ENCODE results near the gene NUP54. TPM values are rescaled to one million over a fixed set of nuclear protein-coding genes. Genes with fewer than 3 reads are reported as not detected.

NUP54 gene
- total RNA-seq, 2 experiments from 2014 or later = 29.2 to 50.8 TPM

DNA sequence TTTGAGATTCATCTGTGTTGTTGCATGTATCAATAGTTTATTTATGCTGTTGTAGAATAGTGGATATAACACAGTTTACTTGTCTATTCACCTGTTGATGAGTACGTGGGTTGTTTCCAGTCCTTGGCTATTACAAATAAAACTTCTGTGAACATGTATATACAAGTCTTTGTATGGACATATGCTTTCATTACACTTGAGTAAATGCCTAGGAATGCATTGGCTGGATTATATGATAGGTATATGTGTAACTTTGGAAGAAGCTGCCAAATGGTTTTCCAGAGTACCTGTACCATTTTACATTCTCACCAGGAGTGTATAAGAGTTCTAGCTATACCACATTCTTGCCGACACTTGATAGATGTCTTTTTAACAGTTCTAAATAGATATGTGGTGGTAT is 57.1 kb downstream of the NUP54 start:
- Histone ChIP-seq H3K4me3 (ENCODE audit: low read depth, low read length, poor library complexity, severe bottlenecking) (no peak overlapping the region), H3K4me2 (ENCODE audit: low read length) (no peak overlapping the region), H4K20me1 (ENCODE audit: insufficient read depth, low read length) (no peaks in the 10 kb centered on the region), H3K9me2 (ENCODE audit: insufficient read depth, low read length) (no peaks in the 10 kb centered on the region), H3K4me1 (ENCODE audit: insufficient read depth, low read length, poor library complexity, severe bottlenecking) (no peaks in the 10 kb centered on the region), H3K36me3 (ENCODE audit: insufficient read depth, low read length) (no peaks in the 10 kb centered on the region), H2AFZ (ENCODE audit: low read length) (no peak overlapping the region), H3K79me2 (ENCODE audit: insufficient read depth, low read depth, low read length) (no peaks in the 10 kb centered on the region), H3K27ac (ENCODE audit: low read depth, low read length, poor library complexity, severe bottlenecking) (no peak overlapping the region), H3K9me3 (ENCODE audit: low read length) (no peaks in the 10 kb centered on the region)
- no peak for DNase-seq (ENCODE audit: low spot score)
- no TSS peak for BruUV-seq (replicated peaks)
- TF ChIP-seq, protein P1, sequence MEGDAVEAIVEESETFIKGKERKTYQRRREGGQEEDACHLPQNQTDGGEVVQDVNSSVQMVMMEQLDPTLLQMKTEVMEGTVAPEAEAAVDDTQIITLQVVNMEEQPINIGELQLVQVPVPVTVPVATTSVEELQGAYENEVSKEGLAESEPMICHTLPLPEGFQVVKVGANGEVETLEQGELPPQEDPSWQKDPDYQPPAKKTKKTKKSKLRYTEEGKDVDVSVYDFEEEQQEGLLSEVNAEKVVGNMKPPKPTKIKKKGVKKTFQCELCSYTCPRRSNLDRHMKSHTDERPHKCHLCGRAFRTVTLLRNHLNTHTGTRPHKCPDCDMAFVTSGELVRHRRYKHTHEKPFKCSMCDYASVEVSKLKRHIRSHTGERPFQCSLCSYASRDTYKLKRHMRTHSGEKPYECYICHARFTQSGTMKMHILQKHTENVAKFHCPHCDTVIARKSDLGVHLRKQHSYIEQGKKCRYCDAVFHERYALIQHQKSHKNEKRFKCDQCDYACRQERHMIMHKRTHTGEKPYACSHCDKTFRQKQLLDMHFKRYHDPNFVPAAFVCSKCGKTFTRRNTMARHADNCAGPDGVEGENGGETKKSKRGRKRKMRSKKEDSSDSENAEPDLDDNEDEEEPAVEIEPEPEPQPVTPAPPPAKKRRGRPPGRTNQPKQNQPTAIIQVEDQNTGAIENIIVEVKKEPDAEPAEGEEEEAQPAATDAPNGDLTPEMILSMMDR (conservative IDR thresholded peaks at IDR 0.05; ENCODE audit: low read length) = no peak
- no peak for TF ChIP-seq EZH2phosphoT487 (IDR thresholded peaks at IDR 0.05; ENCODE audit: borderline replicate concordance, low read depth, low read length)
- POLR2A ChIA-PET = no interaction called here
- intact Hi-C loops (cut with micrococcal nuclease; ENCODE audit: unreplicated experiment) = no loop called here
- CTCF ChIA-PET (ENCODE audit: unreplicated experiment) = no interaction called here

DNA sequence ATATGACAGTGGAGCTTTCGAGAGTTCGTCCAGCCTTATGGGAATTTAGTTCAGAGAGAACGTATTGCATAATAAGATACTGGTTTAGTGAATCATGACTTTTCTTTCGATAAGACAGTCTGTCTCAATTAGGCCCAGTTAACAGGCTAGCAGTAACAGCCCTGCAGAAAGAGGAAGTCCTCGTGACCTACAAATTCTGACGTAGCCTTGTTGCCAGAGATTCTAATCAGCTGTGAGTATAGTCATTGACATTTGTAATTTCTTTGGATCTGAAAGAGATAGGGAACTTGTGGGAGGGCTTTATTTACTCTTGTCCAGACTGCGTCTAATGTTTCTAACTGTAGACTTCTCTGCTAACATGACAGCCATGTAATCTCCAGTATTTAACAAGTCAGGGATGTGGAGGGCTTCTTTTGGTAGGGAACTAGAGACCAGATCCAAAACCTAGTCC is 57.9 kb downstream of the NUP54 start:
- Histone ChIP-seq H3K4me1 (ENCODE audit: insufficient read depth, low read length, poor library complexity, severe bottlenecking) (no peaks in the 10 kb centered on the region), H3K79me2 (ENCODE audit: insufficient read depth, low read depth, low read length) (no peaks in the 10 kb centered on the region), H3K27ac (ENCODE audit: low read depth, low read length, poor library complexity, severe bottlenecking) (no peak overlapping the region), H3K36me3 (ENCODE audit: insufficient read depth, low read length) (no peaks in the 10 kb centered on the region), H3K9me2 (ENCODE audit: insufficient read depth, low read length) (no peaks in the 10 kb centered on the region), H3K4me2 (ENCODE audit: low read length) (no peak overlapping the region), H3K4me3 (ENCODE audit: low read depth, low read length, poor library complexity, severe bottlenecking) (no peak overlapping the region), H3K9me3 (ENCODE audit: low read length) (no peaks in the 10 kb centered on the region), H4K20me1 (ENCODE audit: insufficient read depth, low read length) (no peaks in the 10 kb centered on the region), H2AFZ (ENCODE audit: low read length) (no peak overlapping the region)
- CTCF ChIA-PET (ENCODE audit: unreplicated experiment) = no interaction called here
- TF ChIP-seq, protein P1 (conservative IDR thresholded peaks at IDR 0.05; ENCODE audit: low read length) = no peak
- TF ChIP-seq EZH2phosphoT487 (IDR thresholded peaks at IDR 0.05; ENCODE audit: borderline replicate concordance, low read depth, low read length) = no peak
- BruUV-seq (replicated peaks) = no TSS peak
- POLR2A ChIA-PET = no interaction called here
- intact Hi-C loops (cut with micrococcal nuclease; ENCODE audit: unreplicated experiment) = no loop called here
- no peak for DNase-seq (ENCODE audit: low spot score)

DNA sequence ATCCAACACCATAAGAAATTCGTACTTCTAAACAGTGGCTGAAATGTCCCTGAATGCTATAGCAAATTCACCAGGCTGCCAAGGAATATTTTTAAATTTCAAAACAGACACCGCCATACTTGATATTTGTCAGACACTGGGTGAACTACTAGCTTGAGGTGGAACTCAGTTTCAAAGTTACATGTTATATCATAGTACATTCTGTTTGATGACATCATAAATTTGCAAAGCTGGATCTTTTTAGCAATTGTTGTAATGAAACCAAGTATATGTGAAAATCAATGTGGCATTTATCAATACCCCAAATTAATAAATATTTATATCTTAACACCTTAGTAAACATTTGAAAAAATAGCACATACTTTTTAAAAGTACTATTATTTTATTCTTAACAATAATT is 59.5 kb downstream of the NUP54 start:
- Histone ChIP-seq H2AFZ (ENCODE audit: low read length) (no peak overlapping the region), H4K20me1 (ENCODE audit: insufficient read depth, low read length) (no peaks in the 10 kb centered on the region), H3K27ac (ENCODE audit: low read depth, low read length, poor library complexity, severe bottlenecking) (no peak overlapping the region), H3K36me3 (ENCODE audit: insufficient read depth, low read length) (no peaks in the 10 kb centered on the region), H3K4me2 (ENCODE audit: low read length) (no peak overlapping the region), H3K4me3 (ENCODE audit: low read depth, low read length, poor library complexity, severe bottlenecking) (no peak overlapping the region), H3K4me1 (ENCODE audit: insufficient read depth, low read length, poor library complexity, severe bottlenecking) (no peaks in the 10 kb centered on the region), H3K9me2 (ENCODE audit: insufficient read depth, low read length) (no peaks in the 10 kb centered on the region), H3K9me3 (ENCODE audit: low read length) (no peaks in the 10 kb centered on the region), H3K79me2 (ENCODE audit: insufficient read depth, low read depth, low read length) (no peaks in the 10 kb centered on the region)
- DNase-seq (ENCODE audit: low spot score) = no peak
- POLR2A ChIA-PET = interaction anchor here (0.6 to 0.7 kb wide), 3 partner anchors 51 to 564 kb away, joined by 3 read pairs; no protein-coding TSS in a partner anchor
- CTCF ChIA-PET (ENCODE audit: unreplicated experiment) = no interaction called here
- TF ChIP-seq, protein P1 (conservative IDR thresholded peaks at IDR 0.05; ENCODE audit: low read length) = no peak
- TF ChIP-seq EZH2phosphoT487 (IDR thresholded peaks at IDR 0.05; ENCODE audit: borderline replicate concordance, low read depth, low read length) = no peak
- no TSS peak for BruUV-seq (replicated peaks)
- intact Hi-C loops (cut with micrococcal nuclease; ENCODE audit: unreplicated experiment) = no loop called here

Measured in OCI-LY7 (cell line).